BE2C (cell line): ENCODE measurements around the gene ARHGAP6.
A peak's percentile ranks its signal among the peaks of the same experiment; 100 is the strongest.

Experiments used
- DNase-seq: peaks from one replicate; pipeline ENCODE4 v3.0.0-alpha.2; 2020
- H3K27me3 ChIP-seq: fragments of 250-450 bp; sonication (Bioruptor Pico); 2 replicates; pipeline ENCODE4 v1.5.1; 2020; ENCODE audit warnings: mild to moderate bottlenecking
- H3K36me3 ChIP-seq: fragments of 250-450 bp; sonication (Bioruptor Pico); 2 replicates; pipeline ENCODE4 v1.5.1; 2020; ENCODE audit warnings: mild to moderate bottlenecking
- H3K4me1 ChIP-seq: fragments of 250-450 bp; sonication (Bioruptor Pico); 2 replicates; pipeline ENCODE4 v1.5.1; 2020
- H3K4me3 ChIP-seq: 2 replicates; pipeline ENCODE4 v1.5.1; 2011; ENCODE audit warnings: low read depth, low read length
- H3K9me3 ChIP-seq: fragments of 250-450 bp; sonication (Bioruptor Pico); 2 replicates; pipeline ENCODE4 v1.5.1; 2020
- CTCF ChIP-seq: IDR thresholded peaks from 2 replicates; pipeline ENCODE4 v1.5.1; 2012; ENCODE audit warnings: mild to moderate bottlenecking, low read depth, low read length

ARHGAP6 gene

DNA sequence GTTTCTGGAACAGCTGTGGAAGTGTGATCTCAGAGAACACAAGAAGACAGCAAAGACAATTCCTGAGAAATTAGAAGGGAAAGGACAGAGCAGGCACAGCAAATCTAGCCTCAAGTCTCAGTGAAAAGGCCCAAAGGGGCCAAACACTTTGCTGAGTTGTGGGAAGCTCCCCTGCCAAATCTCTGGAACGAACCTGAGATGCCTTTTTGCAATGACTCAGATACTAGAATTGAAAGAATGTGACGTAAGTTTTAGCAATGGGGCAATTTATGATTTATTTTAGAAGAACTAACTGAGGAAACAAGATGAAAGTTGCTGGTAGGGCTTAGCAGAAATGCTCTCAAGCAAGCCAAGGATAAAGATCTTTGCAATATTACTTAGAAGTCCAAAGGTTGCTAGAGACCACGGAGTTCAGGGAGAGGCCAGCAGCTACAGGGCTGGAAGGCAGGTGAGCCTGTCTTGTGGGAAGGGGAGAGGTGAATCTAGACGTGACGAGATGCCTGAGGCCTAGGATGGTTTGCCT is 279.7 kb downstream of the ARHGAP6 start:
- Histone ChIP-seq H3K36me3 (no peaks in the 10 kb centered on the region), H3K4me3 (no peak overlapping the region), H3K9me3 (no peaks in the 10 kb centered on the region), H3K4me1 (no peaks in the 10 kb centered on the region), H3K27me3 (no peaks in the 10 kb centered on the region)
- DNase-seq, result no peak
- TF ChIP-seq CTCF, result no peak

GRCh38 chrX:11382930-11383329 is 282.8 kb downstream of the ARHGAP6 start:
- Histone ChIP-seq H3K36me3 (no peaks in the 10 kb centered on the region), H3K4me1 (no peaks in the 10 kb centered on the region), H3K27me3 (no peaks in the 10 kb centered on the region), H3K4me3 (no peak overlapping the region), H3K9me3 (no peaks in the 10 kb centered on the region)
- TF ChIP-seq CTCF, result no peak
- DNase-seq, result no peak

DNA sequence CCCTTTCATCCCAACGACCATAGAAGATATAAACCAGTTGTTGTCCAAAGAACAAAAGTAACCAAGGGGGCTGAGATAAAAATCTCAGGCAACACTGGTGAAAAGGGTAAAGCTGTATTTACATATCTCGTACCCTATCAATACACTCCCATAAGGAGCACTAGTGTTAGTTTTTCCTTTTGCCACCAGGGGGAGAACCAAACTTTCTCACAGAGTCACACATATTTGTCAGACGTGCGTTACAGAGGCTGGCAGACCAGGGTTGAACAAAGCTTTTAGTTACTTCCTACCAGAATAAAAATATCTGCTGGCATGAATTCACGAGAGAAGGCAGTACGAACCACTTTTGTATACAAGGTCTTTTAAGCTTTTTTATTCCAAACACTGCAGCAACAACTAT is 284.3 kb downstream of the ARHGAP6 start:
- peak; percentile 8 for DNase-seq
- peak; percentile 49 for TF ChIP-seq CTCF
- Histone ChIP-seq H3K36me3 (no peaks in the 10 kb centered on the region), H3K9me3 (no peaks in the 10 kb centered on the region), H3K4me3 (no peak overlapping the region), H3K27me3 (no peaks in the 10 kb centered on the region), H3K4me1 (no peaks in the 10 kb centered on the region)

- no peaks in the 10 kb centered on the region for H3K27me3 ChIP-seq
- no peak for TF ChIP-seq CTCF
- H3K36me3 ChIP-seq, result no peaks in the 10 kb centered on the region
- no peaks in the 10 kb centered on the region for H3K9me3 ChIP-seq
- H3K4me3 ChIP-seq, result no peak overlapping the region
- DNase-seq, result no peak
- H3K4me1 ChIP-seq, result no peaks in the 10 kb centered on the region
Measured at GRCh38 chrX:11380187-11380844, 285.4 kb downstream of the ARHGAP6 start.

DNA sequence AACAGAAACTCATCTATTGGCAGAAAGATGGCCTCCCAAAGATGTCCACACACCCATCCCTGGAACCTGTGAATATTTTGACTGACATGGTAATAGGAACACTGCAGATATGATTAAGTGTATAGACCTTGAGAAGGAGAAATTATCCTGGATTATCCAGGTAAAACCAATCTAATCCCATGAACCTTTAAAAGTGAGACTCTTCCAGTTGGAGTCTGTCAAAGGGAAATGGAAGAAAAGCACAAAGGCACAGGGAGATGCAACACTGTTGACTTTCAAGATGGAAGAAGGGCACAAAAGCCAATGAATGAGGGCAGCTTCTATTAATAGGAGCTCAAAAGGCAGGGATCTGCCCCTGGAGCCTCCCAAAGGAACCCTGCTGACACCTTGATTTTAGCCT is 289.6 kb downstream of the ARHGAP6 start:
- no peak for TF ChIP-seq CTCF
- no peaks in the 10 kb centered on the region for H3K9me3 ChIP-seq
- DNase-seq, result no peak
- H3K27me3 ChIP-seq, result no peaks in the 10 kb centered on the region
- no peak overlapping the region for H3K4me3 ChIP-seq
- no peaks in the 10 kb centered on the region for H3K4me1 ChIP-seq
- H3K36me3 ChIP-seq, result no peaks in the 10 kb centered on the region

DNA sequence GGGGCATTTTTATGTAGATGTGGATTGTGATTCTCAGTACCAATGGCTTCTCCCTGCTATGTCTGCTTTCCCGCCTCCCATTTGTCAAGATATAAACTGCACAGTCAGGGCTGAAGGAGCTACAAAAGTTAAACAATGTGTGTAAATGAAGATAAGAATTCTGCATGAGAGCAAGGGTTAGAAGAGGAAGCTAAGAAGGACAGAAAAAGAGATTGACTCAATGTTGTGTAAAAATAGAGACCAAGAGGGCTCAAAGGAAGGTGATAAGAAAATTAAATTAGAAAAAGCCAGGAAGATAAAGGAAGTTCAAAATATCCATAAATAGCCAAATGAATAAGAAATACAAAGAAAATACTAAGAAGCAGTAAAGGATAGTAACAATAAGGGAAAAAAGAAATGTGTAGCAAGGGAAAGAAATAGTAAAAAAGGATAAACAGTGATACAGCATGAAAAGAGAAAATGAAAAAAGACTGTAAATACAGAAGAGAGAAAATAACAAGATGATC is 290.1 kb downstream of the ARHGAP6 start:
- no peaks in the 10 kb centered on the region for H3K36me3 ChIP-seq
- no peak for TF ChIP-seq CTCF
- no peaks in the 10 kb centered on the region for H3K27me3 ChIP-seq
- H3K9me3 ChIP-seq, result no peaks in the 10 kb centered on the region
- no peaks in the 10 kb centered on the region for H3K4me1 ChIP-seq
- H3K4me3 ChIP-seq, result no peak overlapping the region
- no peak for DNase-seq
